HG03378 (cell line): ENCODE results near the gene STARD10.
A peak's percentile ranks its signal among the peaks of the same experiment; 100 is the strongest.
"Not testable (repeated sequence)": the region's sequence is repeated elsewhere in the genome, so short reads cannot be mapped to it uniquely, and the experiment has no call there.

Source experiments
- ATAC-seq: cut with Tn5 transposase; IDR thresholded peaks from one replicate; pipeline ENCODE4 v1.9.1; 2021; ENCODE audit warnings: mild to moderate bottlenecking, moderate library complexity; ENCODE audit not compliant: unreplicated experiment

The STARD10 gene, protein sequence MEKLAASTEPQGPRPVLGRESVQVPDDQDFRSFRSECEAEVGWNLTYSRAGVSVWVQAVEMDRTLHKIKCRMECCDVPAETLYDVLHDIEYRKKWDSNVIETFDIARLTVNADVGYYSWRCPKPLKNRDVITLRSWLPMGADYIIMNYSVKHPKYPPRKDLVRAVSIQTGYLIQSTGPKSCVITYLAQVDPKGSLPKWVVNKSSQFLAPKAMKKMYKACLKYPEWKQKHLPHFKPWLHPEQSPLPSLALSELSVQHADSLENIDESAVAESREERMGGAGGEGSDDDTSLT

DNA sequence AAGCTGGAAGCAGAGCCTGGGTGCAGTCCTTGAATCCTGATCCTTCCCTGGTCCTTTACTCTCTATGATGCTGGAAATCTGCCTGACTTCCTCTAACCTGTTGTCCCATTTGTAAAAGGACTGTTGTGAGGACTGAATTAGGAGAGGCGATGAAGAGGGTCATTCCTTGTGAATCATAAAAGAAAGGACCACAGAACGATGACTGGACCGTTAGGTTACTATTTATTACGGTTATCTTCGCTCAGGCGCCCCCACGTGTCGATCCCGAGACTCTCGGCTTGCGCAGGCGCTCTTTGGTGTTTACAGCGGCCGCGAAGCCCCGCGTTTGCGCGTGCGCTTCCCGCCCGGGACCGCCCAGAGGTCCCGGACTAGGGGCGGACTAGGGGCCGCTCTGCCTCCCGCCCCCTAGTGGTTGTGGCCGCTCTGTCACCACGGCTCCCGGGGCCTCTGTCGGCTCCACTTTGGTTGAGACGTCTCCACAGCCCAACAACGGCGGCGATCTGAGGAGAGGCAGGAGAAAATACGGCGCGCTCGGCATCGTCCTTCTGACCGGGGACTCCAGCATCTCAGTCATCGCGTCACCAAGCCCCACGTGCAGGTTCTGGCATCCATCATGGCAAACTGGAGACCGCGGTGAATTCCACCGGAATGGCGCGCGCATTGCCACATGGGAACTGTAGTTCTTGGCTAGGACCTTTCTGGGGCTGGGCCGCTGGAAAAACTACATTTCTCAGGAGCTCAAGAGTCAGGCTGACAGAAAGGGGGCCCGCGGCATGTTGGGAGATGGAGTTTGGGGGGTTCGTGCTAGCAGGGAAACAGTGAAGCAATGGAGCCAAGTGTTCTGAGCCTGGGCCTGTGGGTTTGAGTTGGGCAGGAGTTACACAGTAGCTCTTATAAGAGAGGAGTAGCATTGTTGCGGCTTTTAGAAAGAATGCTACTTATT lies at the start of gene STARD10:
STARD10 (minus strand) TSS at position 623 of the 943 bp plus-strand sequence. CDS start 12,866 bp downstream, outside the sequence.
- peak; percentile 70 for ATAC-seq

DNA sequence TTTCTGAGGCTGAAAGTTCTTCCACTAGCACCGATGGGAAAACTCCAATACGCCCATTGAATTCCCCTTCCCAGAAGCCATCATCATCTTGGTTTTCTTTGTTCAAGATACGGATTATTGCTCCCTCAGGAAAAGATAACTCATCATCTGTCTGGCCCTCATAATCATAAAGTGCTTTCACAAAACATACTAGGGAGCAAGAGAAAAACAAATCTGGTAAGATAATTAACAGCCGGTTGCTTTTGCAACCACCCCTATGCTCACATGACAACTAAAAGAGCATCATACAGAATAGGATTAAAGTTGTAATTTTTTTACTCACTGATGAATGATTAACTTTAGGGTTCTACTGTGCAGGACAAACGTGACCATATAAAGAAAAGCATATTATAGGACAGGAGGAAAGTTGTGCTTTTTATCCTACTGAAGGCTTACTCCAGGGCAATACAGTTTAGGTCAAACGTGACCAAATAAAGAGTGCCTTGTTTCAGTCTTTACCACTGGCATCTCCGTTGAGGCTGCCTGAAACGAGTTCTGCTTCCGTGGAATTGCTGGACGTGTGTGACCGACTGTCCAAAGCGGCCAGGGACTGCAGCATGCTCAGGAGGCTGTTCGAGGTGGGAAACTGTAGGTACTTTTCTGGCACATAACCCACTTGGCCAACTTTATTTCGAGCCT lies 48.9 kb upstream of the STARD10 start:
- ATAC-seq, result no peak

DNA sequence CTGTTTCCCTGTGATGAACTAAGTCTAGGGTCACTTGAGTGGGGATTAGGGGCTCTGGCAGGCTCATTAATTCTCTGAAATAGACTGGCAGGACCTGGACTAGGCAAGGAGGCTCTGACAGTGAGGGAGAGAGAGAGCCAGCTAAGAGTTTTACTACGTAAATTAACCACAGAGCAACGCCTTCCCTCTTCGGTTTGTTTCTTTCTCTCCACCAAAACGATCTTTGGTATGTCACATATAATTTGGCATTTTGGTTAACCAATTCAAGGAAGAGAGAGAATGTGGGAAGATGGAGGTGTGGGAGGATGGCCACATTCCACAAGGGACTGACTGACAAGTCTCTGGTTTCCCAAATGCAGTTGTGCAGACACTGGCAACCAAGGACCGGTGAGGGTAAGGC lies 48.3 kb upstream of the STARD10 start:
- ATAC-seq, result no peak

DNA sequence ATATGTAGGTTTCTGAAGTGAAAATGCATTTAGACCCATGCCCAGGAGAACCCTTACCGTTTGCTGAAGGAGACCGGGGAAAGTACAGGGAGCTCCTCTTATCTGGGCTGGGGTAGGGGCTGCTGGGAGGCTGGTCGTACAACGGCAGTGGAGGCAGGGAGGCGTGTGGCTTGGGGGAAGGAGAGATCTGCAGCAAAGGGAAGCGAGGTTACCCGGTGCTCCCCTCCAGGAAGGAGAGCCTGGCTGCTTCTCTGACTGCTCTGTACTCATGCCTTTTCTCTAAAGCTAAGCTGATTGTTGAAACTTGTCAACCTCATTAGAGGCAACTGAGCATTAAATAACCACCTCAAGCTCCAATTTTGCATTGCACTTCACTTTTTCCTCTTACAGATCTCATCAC lies 47.5 kb upstream of the STARD10 start:
- ATAC-seq, result no peak

DNA sequence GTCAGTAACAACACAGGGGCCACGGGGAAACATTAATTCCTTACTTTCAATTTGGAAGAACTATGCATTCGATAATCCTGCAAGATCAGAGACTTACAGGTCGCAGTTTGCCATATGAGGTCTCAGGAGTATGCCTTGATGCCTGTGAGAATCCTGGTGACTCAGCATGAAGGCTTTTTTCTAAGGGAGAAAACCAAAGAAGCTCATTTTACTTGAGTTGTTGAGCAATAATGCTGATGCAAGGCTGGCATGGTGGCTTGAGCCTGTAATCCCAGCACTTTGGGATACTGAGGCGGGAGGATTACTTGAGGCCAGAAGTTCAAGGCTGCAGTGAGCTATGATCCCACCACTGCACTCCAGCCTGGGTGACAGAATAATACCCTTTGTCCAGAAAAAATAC lies 46.9 kb upstream of the STARD10 start:
- ATAC-seq, result no peak

DNA sequence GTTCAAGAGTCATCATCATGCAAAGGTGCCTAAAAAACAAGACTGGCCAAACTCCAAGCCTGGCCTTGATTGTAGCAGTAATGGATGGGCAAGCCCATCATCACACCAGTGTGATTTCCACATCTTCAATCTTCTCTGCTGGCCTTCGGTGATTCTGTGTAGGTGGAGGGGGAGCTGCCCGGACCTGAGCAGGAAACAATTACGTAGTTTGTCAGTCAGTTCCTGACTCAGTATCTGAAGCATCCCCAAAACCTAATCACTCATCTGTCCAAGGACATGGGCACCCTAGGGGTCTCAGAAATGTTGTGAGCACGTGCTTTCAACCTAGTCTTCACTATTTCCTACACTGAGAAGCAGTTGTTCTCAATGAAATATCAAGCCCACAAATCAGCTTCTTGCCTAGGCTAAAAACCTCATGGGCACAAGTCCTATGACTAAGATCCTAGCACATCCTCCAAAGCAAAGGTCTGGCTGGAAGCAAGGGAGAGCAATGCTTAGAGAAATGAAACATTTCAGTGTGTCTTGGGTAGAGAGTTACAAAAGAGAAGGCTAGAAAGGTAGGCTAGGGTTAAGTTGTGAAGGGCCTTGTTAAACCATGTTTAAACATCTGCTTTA lies 45.0 kb upstream of the STARD10 start:
- no peak for ATAC-seq

DNA sequence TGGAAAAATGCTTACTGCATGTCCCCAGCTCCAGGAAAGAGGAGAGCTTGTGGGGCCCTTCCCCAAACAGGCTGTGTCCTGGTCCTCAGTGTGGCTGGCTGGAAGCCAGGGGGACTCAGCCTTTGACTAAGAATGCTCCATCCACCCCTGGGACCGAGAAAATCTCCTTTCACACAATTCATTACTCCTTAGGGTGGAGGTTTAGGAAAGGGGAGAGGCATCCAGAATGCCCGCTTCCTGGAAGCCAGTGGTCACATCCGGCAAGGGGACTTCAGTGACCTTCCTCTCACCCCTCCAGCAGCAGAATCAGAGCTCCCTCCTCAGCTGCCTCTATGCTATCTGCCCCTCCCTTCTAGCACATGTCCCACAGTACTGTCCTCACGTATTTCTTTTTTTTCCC lies 42.3 kb upstream of the STARD10 start:
- ATAC-seq, result no peak

DNA sequence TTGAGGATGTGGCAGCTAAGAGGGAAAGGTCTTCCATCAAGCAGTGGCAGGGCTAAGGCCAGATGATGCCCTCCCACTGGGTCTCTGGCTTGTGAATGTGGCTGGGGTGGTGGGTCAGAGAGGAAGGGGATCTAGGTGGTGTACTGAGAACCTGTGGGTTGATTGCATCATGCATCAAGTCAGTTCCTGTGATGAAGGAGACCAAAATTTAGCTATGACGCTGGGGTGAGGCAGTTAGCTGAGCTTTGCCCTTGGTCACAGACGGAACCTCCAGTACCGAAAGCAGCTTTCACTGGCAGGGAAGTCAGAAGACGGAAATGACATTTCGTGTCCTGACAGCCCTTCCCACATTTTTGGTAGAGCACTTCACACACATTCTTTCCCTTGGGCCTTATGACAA lies 41.1 kb upstream of the STARD10 start:
- no peak for ATAC-seq

DNA sequence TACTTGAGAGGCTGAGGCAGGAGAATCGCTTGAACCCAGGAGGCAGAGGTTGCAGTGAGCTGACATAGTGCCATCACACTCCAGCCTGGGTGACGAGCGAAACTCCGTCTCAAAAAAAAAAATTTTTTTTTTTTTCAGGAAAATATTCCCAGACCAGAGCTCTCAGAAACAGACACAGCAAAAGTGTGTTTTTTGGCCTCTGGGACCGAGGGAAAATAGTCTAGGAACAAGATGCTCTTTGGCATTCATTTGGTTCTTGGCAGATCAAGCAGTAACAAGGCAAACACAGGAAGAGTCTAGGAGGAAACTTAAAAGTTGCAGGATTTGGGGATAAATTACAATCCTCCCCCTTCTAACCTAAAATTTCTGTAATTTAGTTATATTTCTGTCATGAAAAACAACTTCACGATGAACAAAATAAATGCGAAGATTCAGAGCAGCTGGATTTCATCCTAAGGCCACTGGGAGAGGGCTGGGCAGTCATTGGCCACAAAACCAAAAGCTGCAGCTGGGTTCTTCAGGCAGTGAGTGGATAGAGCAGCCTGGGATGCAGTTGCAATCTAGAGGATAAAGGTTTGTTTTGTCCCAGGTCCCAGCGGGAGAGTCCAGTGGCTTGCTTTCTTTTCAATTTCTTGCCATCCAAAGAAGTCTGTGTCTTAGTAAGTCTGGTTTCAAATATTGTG lies 40.1 kb upstream of the STARD10 start:
- no peak for ATAC-seq

DNA sequence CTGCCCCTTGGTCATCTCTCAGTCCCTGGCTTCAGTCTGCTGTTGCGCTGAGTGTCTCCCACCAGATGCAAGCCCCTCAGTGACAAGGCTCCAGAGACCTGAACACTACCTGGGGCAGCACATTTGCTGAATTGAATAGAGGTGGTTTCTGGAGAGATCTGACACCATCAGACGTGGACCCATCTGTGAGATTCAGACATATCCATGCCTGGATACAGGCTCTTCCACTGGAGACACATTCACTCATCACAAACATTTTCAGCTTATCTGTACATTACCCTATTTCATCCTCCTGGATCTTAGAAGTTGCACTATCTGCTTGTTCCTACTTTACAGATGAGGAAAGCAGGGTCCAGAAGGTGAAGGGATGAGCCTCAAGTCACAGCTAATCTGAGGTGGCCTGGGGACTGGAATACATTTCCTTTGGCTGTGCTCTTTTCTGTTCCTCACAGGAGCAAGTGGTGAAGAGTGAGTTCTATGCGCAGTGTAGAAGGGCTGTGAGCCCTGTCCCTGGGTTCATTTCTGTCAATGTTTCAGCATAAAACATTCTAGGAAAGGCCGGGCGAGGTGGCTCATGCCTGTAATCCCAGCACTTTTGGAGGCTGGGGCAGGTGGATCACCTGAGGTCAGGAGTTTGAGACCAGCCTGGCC lies 39.4 kb upstream of the STARD10 start:
- ATAC-seq, result no peak

DNA sequence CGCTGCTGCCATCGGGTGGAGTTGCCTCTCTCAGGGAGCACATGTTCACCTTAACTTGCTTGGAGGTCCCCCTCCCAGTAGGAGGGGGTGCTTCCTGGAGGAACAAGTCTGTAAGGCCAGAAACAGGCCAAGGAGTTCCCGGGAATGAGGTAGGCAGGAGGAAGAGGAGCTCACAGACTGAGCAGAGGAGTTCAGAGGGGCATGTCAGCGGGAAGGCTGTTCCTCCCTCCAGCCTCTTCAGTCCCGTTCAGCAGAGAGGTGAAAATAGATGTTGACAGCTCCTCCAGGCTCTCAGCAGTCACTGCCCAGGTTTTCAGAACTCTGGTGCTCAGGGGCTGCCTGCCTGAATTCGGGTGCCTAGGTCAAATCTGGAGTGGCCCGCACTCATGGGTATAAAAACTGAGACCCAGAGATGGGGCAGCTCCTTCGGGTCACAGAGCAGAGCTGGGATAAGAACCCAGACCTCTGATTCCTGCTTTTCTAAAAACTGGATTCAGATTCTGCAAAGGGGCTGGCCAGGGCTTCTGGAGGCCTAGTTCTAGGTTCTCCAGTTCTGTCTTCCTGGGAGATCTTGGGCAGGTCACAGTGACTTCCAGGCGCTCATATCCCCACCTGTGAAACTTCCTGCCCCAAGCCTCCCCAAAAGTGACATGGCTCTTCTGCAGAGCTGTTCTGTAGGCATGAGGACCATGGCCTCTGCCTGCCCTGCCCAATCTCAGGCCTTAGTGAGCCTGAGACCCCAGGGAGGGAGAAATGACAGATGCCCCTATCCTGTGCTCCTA lies 38.6 kb upstream of the STARD10 start:
- ATAC-seq, result no peak

DNA sequence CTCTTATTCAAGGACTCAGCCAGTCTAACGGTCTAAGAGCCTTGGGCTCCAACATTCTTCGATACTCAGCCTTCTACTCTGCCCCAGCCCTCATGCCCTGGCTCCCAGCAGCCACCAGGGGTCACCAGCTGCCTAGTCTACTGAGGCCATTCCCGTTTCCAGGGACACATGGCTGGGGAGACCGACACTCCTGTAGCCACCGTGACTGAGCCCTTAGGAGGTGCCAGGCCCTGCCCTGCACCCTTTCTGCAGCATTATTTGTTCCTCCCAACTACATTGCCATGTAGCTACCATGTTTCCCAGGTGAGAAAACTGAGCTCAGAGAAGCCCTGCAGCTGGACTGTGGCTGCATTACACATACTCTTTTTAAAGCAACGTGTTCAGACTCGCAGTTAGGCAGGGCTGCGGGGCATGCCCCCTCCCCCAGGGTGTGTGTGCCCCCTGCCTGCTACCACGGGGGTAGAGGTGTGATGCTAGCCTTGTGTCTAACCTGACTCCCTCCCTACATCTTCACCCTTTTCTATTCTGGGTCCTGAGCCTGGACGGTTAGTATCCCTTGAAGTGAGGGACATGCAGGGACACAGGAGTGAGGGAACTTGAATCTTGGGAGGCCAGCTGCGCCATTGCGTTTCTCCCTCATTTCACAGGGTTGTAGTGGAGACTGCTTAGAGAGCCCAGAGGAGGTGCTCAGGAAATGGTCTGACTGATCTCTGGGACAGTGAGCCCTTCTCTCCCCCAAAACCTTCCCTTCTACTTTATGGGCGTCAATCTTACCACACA lies 37.9 kb upstream of the STARD10 start:
- ATAC-seq, result no peak

DNA sequence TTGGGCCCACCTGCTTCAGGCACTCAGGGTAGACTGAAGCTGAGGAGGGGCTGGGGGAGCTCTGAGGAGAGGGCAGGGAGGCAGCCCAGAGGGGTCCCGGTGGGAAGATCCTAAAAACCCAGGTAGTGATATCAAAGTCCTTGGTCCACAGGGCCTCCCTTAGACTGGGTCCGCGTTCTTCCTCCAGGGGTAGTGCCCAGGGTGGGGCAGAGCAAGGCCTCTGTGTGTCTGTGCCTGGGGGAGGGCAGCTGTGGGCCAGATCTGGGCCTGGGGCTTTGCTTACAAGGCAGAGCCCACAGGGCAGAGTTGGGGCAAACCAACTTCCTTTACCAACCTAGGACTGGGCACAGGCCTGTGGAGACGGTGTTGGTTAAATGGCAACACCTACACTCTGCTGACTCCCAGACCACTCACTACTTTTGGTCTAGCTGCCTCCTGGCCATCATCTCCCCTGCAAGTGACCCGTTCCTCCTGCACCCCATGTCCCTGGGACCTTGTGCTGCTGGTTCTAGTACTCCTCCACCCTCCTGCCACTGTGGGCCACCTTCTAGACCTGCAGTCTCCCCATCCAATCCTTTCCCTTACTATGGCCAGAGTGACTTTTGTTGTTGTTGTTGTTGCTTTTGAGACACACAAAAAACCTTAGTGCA lies 36.2 kb upstream of the STARD10 start:
- ATAC-seq, result no peak

DNA sequence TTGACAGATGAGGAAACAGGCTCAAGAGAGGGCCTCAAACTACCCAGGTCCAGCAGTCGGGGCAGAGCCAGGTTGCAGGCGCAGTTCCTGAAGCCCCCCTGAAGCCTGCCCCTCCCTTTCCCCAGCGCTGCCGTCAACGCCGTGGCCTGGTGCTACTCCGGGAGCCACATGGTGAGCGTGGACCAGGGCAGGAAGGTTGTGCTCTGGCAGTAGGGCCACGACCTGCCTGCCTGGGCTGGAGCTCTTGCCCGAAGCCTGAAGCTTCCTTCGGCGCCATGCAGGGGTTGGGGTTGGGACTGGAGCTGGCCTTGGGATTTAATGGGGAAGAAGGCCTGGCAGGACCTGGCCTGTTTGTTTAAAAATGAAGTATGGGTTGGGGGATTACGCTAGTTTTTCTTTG lies 35.3 kb upstream of the STARD10 start:
- ATAC-seq, result no peak

DNA sequence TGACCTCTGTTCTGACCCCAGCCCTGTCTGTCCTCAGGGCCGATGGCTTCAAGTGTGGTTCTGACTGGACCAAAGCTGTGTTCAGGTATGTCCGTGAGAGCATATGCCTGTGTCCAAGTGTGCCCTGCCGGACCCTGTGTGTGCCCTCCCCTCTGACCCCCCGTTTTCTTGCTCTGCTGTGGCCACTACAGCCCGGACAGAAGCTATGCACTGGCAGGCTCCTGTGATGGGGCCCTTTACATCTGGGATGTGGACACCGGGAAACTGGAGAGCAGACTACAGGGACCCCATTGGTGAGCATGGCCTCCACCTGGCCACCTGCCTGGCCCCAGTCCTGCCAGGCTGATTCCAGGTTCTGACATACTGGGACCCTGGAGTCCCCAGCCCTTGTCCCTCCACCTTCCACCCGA lies 34.9 kb upstream of the STARD10 start:
- ATAC-seq, result no peak

DNA sequence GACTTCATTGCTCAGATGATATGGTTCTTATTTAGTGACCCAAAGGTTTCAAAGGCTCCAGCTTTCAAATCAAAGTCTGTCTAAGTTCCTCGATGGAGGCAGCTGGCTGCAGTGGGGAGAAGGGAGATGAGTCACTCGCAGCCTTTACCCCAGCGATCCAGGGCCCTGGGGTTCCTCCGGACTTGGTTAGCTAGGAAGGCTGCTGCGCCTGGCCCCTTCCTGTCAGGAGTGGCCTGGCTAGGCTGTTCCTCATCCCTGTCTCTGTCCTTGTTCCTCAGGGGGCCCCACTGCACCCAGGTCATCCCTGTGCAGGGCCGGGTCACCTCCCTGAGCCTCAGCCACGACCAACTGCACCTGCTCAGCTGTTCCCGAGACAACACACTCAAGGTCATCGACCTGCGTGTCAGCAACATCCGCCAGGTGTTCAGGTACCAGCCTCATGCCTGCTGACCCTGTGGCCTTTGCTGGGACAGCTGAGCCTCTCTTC lies 34.3 kb upstream of the STARD10 start:
- no peak for ATAC-seq

DNA sequence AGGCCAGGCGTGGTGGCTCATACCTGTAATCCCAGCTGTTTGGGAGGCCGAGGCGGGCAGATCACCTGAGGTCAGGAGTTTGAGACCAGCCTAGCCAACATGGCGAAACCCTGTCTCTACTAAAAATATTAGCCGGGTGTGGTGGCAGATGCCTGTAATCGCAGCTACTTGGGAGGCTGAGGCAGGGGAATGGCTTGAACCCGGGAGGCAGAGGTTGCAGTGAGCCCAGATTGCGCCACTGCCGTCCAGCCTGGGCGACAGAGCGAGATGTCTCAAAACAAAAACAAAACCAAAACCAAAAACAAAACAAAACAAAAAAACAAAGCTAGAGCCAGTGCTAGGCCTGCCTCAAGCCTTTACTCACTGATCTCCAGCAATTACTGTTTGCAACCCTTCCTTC lies 33.8 kb upstream of the STARD10 start:
- ATAC-seq, result not testable (repeated sequence)

DNA sequence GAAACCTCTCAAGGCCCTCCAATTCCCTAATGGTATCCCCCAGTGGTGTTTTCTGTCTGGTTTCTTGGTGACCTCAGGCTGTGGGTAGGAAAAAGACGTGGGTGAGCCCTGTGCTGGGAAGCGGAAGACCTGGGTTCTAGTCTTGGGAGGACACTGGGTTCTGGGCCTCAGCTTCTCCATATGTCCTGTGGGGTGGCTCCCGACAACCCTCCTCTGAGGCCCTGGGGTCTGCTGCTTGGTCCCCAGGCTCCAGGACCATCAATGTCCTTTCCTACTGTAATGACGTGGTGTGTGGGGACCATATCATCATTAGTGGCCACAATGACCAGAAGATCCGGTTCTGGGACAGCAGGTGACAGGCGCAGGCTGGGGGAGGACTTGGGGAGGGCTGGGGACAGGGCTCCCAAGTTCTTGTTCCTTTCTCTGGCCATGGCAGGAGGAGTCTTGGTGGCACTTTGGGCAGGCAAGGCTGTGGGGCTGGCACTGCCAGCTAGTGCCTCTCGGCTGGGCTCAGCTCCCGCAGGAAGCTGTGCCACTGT lies 33.2 kb upstream of the STARD10 start:
- no peak for ATAC-seq
